ENCODE results near the gene FKBP1C.

FKBP1C gene

DNA sequence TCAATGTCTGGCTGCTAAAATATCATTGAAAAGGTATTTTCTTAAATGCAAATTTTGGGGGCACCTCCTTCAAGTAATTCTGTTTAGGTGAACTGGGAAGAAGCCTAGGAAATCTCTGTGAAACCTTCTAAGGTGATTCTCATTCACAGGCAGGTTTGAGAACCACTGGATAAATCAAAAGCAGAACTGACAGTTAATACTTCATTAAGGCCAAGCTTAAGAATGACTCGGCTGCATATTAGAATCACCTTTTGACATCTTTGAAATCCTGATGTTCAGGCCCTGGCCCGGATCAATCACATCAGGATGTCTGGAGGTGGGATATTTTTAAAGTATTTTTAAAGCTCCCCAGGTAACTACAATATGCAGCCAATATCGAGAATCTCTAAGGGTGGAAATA lies 50.6 kb downstream of the FKBP1C start:
- Histone ChIP-seq H3K27ac (no peak overlapping the region), H3K9me3 (ENCODE audit: severe bottlenecking) (no peaks in the 10 kb centered on the region)
- no peak for DNase-seq

More for the DNA sequence above, 50.6 kb downstream of the FKBP1C start:
- Histone ChIP-seq H3K36me3 (no peaks in the 10 kb centered on the region), H3K4me3 (ENCODE audit: low read depth, low read length) (no peak overlapping the region), H3K27me3 (ENCODE audit: insufficient read depth, low read depth, severe bottlenecking) (no peaks in the 10 kb centered on the region)
- TF ChIP-seq, protein P1, sequence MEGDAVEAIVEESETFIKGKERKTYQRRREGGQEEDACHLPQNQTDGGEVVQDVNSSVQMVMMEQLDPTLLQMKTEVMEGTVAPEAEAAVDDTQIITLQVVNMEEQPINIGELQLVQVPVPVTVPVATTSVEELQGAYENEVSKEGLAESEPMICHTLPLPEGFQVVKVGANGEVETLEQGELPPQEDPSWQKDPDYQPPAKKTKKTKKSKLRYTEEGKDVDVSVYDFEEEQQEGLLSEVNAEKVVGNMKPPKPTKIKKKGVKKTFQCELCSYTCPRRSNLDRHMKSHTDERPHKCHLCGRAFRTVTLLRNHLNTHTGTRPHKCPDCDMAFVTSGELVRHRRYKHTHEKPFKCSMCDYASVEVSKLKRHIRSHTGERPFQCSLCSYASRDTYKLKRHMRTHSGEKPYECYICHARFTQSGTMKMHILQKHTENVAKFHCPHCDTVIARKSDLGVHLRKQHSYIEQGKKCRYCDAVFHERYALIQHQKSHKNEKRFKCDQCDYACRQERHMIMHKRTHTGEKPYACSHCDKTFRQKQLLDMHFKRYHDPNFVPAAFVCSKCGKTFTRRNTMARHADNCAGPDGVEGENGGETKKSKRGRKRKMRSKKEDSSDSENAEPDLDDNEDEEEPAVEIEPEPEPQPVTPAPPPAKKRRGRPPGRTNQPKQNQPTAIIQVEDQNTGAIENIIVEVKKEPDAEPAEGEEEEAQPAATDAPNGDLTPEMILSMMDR (IDR thresholded peaks at IDR 0.05; ENCODE audit: low read depth, low read length), result no peak

Measured in WERI-Rb-1 (cell line).